ENCODE measurements around the gene C11orf21.

GRCh38 chr11:2272946-2273280 lies 28.8 kb downstream of the C11orf21 start:
- TF ChIP-seq EZH2 (IDR thresholded peaks at IDR 0.05; ENCODE audit: insufficient read depth, poor library complexity, severe bottlenecking) (no peak), EZH2phosphoT487 (IDR thresholded peaks at IDR 0.05; ENCODE audit: insufficient read depth, low read depth) (no peak)

Data from GM23248 (cell line).